SK-N-MC (cell line): Measurements from ENCODE around the gene NRARP.

Source experiments
- DNase-seq: peaks from one replicate; pipeline ENCODE4 v3.0.0-alpha.2; 2011; ENCODE audit warnings: low read depth, low spot score
- H3K27ac ChIP-seq: fragments of 200-600 bp; sonication (generic); 2 replicates; pipeline ENCODE4 v1.5.1; 2016; ENCODE audit warnings: mixed run types
- H3K36me3 ChIP-seq: fragments of 200-600 bp; sonication (generic); 2 replicates; pipeline ENCODE4 v1.6.1; 2017; ENCODE audit warnings: antibody characterized with exemption, low read length, mixed read lengths; ENCODE audit not compliant: insufficient read depth
- H3K4me3 ChIP-seq: fragments of 200-600 bp; sonication (generic); 2 replicates; pipeline ENCODE4 v1.5.1; 2016
- H3K9ac ChIP-seq: fragments of 200-600 bp; sonication (generic); 2 replicates; pipeline ENCODE4 v1.8.0; 2017; ENCODE audit warnings: mixed run types, mixed read lengths; ENCODE audit not compliant: insufficient read length
- H3K9me3 ChIP-seq: fragments of 200-600 bp; sonication (generic); 2 replicates; pipeline ENCODE4 v1.6.1; 2017; ENCODE audit warnings: low read depth, mild to moderate bottlenecking, antibody characterized with exemption, low read length, moderate library complexity, mixed read lengths
- EZH2 ChIP-seq: fragments of 200-600 bp; sonication (generic); IDR thresholded peaks from one replicate; pipeline ENCODE4 v1.6.1; 2017; ENCODE audit warnings: antibody characterized with exemption
- FOXP2 ChIP-seq: optimal IDR thresholded peaks from 2 replicates; pipeline ENCODE3; 2011; ENCODE audit warnings: mild to moderate bottlenecking, moderate library complexity; ENCODE audit not compliant: insufficient read depth; ENCODE audit errors: extremely low read length, control extremely low read depth
- POLR2AphosphoS5 ChIP-seq: IDR thresholded peaks from 2 replicates; pipeline ENCODE4 v1.6.1; 2012; ENCODE audit warnings: mild to moderate bottlenecking, low read depth, low read length, borderline replicate concordance

NRARP gene

DNA sequence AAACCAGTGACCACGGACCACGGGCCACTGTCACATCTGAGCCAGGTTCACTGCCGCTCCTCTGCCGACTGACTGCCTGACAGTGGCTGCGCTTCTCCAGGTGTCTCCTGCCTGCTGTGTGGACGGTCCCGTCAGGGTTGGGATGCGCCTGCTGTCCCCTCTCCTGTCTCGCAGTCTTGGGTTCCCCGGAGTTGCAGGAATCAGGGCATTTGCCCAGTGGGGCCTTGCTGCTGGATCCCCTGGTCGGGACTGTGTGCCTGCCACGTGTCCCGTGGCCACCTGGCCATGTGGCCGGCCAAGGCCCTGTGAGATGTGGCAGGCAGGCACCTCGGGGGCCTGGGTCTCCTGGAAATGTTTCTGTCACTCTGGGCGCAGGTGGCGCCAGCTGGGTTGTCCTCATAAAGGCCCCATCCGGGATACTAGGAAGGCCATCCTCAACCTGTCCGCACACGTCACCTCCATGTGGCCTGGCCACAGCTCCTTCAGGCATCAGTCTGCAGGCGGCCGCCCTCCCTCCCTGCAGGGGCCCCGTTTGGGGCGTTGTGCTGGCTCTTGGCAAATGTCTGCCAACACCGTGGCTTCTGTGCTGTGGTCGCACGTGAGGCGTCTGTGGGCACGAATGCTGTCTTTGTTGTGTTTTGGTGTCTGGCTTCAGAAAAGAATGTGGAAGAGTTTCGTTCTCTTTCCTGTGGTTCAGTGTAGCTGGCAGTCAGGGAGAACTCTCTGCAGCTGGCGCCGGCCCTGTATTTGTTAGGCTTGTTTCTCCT is 31.0 kb downstream of the NRARP start:
- no peak for DNase-seq
- H3K9ac ChIP-seq, result no peak overlapping the region
- H3K27ac ChIP-seq, result peak overlapping the region; percentile 57; the same call in 1 of the 2 replicates
- no peak overlapping the region for H3K4me3 ChIP-seq
- H3K36me3 ChIP-seq, result peaks cover 19% of the 10 kb centered on the region; the same call in 1 of the 2 replicates
- TF ChIP-seq EZH2 (no peak), FOXP2 (no peak), POLR2AphosphoS5 (no peak)
- no peaks in the 10 kb centered on the region for H3K9me3 ChIP-seq

DNA sequence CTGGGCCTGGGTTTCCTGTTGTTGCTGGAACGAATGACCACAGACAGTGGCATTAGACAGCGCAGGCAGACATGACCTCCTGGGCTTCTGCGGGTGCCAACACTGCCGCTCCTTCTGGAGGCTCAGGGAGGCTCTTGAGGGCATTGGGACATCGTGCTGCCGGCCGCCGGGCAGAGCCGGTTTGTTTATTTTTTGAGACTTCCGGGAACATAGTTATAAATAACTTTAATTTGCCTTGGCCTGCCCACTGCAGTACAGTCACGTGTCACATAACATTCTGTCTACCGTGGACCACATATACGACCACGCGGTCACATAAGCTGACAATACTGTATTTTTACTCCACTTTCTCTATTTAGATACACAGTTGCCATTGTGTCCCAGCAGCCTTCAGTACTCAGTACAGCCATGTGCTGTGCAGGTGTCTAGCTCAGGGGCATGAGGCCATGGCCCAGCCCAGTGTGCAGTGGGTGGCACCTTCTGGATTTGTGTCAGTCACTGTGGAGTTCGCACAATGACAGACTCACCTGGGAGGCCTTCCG is 32.8 kb downstream of the NRARP start:
- DNase-seq, result no peak
- peaks cover 24% of the 10 kb centered on the region; the same call in 1 of the 2 replicates for H3K36me3 ChIP-seq
- TF ChIP-seq POLR2AphosphoS5 (no peak), EZH2 (no peak)
- H3K9me3 ChIP-seq, result no peaks in the 10 kb centered on the region
- 0 out of 2 replicates have a peak overlapping the region, but pooled peaks have one; percentile 46 for H3K27ac ChIP-seq
- no peak overlapping the region for H3K4me3 ChIP-seq
- H3K9ac ChIP-seq, result no peak overlapping the region

DNA sequence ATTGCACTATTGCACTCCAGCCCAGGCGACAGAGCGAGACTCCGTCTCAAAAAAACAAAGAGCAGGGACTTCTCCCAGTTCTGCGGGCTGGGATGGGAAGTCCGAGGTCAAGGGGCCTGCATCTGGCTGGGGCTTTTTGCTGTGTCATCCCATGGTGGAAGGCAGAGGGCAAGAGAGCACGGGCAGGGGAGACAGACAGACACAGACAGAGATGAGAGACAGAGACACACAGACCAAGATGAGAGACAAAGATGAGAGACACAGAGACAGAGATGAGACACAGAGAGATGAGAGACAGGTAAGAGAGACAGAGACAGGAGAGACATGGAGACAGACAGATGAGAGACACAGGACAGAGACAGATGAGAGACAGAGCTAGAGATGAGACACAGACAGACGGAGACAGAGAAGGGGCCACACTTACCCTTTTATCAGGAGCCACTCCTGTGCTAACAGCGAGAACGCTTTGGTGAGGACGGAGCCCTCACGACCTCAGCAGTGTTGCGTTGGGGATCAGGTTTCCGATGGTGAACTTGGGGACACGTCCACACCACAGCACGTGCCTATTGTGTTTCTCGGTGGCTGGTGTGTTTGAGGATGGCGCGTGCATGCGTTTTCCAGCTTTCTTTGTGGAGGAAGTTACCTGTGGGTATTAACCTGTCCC is 33.4 kb downstream of the NRARP start:
- no peak overlapping the region for H3K27ac ChIP-seq
- peaks cover 24% of the 10 kb centered on the region; the same call in 1 of the 2 replicates for H3K36me3 ChIP-seq
- no peak overlapping the region for H3K4me3 ChIP-seq
- DNase-seq, result no peak
- no peaks in the 10 kb centered on the region for H3K9me3 ChIP-seq
- H3K9ac ChIP-seq, result no peak overlapping the region
- TF ChIP-seq EZH2, result no peak
- TF ChIP-seq POLR2AphosphoS5, result no peak
- no peak for TF ChIP-seq FOXP2

DNA sequence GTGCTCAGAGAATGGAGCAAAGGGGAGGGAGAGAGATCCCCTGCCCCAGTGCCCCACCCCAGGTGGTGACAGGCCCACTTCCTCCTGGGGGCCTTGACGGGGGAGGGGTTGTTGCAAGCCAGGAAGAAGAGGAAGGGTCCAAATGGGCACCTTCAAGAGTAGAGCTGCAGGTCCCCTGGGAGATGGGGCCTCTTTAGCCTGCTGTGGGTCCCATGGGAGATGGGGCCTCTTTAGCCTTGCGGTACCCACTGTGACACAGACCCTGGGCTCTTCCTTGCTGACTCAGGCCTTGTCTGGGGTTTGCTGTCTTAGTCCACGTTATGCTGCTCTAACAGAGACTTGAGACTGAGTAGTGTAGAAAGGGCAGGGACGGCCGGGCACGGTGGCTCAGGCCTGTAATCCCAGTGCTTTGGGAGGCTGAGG is 34.1 kb downstream of the NRARP start:
- Histone ChIP-seq H3K27ac (no peak overlapping the region), H3K9me3 (no peaks in the 10 kb centered on the region), H3K36me3 (peaks cover 24% of the 10 kb centered on the region; the same call in 1 of the 2 replicates), H3K9ac (no peak overlapping the region), H3K4me3 (no peak overlapping the region)
- no peak for TF ChIP-seq EZH2
- TF ChIP-seq FOXP2, result no peak
- no peak for TF ChIP-seq POLR2AphosphoS5
- DNase-seq, result no peak

DNA sequence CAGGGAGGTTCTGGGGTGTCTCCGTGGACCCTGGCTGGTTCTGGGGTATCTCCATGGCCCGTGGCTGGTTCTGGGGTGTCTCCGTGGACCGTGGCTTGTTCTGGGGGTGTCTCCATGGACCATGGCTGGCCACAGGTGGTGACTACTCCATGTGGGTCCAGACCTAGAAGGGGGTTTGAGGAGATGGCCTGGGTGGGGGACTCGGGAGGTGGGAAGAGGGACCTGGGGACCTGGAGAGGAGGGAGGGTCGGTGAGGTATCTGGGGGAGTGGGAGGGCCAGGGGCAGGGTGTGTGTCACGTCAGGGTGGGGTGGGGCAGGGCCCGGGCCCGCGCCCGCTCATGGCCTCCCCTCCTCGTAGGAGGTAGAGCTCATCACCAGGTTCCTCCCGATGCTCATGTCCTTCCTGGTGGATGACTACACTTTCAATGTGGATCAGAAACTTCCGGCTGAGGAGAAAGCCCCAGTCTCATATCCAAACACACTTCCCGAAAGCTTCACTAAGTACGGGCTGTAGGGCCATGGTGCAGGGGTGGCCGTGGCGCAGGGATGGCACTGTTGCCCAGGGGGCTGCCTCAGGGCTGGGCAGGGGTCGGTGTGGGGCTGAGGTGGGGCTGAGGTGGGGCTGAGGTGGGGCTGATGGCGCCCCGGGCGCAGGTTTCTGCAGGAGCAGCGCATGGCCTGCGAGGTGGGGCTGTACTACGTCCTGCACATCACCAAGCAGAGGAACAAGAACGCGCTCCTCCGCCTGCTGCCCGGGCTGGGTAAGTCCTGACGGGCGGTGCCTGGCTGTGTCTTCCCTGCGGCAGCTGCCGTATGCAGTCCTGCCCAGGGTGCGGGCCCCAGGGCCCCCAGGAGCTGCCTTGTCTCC is 35.3 kb downstream of the NRARP start:
- Histone ChIP-seq H3K9me3 (no peaks in the 10 kb centered on the region), H3K9ac (no peak overlapping the region), H3K36me3 (peaks cover 24% of the 10 kb centered on the region; the same call in 1 of the 2 replicates), H3K27ac (no peak overlapping the region), H3K4me3 (no peak overlapping the region)
- no peak for TF ChIP-seq POLR2AphosphoS5
- no peak for TF ChIP-seq FOXP2
- TF ChIP-seq EZH2, result no peak
- no peak for DNase-seq

DNA sequence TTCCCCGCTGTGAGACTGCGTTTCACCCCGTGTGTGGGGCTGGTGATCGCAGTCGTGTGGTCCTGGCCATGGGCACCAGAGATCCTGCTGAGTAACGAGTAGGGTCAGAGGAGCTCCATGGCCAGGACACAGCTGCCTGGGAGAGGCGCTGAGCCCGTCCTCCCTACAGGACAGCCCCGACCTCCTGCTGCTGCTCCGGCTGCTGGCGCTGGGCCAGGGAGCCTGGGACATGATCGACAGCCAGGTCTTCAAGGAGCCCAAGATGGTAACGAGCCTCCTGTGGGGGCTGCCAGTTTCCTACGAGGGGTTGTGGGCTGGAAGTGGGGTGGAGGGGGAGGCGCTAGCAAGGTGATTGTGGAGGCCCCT is 35.9 kb downstream of the NRARP start:
- H3K36me3 ChIP-seq, result peaks cover 24% of the 10 kb centered on the region; the same call in 1 of the 2 replicates
- no peak overlapping the region for H3K27ac ChIP-seq

DNA sequence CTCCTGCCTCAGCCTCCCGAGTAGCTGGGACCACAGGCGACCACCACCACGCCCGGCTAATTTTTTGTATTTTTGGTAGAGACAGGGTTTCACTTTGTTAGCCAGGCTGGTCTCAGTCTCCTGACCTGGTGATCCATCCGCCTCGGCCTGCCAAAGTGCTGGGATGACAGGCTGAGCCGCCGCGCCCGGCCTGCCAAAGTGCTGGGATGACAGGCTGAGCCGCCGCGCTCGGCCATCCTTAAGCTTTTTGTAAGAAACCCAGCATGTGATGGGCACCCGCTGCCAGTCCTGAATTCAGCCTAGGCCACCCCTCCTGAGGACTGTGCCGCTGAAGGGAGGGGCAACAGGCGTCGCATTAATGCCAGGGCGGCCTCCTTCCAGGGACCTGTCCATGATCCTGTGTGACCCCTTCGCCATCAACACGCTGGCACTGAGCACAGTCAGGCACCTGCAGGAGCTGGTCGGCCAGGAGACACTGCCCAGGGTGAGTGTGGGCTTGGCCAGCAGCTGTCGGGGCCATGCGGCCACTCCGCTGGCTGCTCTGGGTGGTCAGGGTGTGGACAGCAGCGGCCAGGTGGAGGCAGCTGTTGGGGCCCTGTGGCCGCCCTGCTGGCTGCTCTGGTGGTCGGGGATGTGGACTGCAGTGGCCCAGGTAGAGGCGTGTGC is 36.4 kb downstream of the NRARP start:
- no peak overlapping the region for H3K4me3 ChIP-seq
- no peaks in the 10 kb centered on the region for H3K9me3 ChIP-seq
- DNase-seq, result no peak
- no peak overlapping the region for H3K27ac ChIP-seq
- TF ChIP-seq EZH2 (no peak), FOXP2 (no peak), POLR2AphosphoS5 (no peak)
- H3K36me3 ChIP-seq, result peaks cover 24% of the 10 kb centered on the region; the same call in 1 of the 2 replicates
- H3K9ac ChIP-seq, result no peak overlapping the region

More for the DNA sequence above, 35.9 kb downstream of the NRARP start:
- Histone ChIP-seq H3K9ac (no peak overlapping the region), H3K4me3 (no peak overlapping the region), H3K9me3 (no peaks in the 10 kb centered on the region)
- TF ChIP-seq EZH2 (no peak), FOXP2 (no peak), POLR2AphosphoS5 (no peak)
- no peak for DNase-seq

DNA sequence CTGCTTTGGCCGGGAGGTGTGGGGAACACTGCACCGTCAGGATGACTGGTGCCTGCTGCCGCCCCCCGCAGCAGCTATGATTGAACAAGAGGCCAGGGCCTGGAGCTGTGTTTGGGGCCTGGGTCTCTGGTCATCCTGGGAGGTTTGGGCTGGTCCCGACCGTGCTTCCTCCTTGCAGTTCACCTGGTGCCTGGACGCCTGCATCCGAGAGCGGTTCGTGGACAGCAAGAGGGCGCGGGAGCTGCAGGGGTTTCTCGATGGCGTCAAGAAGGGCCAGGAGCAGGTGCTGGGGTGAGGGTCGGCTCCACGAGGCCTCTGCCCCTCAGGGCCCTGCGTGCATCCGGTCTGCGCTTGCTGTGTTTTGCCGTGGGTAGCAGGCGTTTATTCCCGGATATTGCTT is 38.0 kb downstream of the NRARP start:
- peaks cover 26% of the 10 kb centered on the region; the same call in 1 of the 2 replicates for H3K36me3 ChIP-seq
- DNase-seq, result no peak
- no peak overlapping the region for H3K27ac ChIP-seq
- H3K9me3 ChIP-seq, result no peaks in the 10 kb centered on the region
- no peak overlapping the region for H3K4me3 ChIP-seq
- H3K9ac ChIP-seq, result no peak overlapping the region
- no peak for TF ChIP-seq POLR2AphosphoS5
- no peak for TF ChIP-seq EZH2
- no peak for TF ChIP-seq FOXP2
